ENCODE results near the gene KCNMB2.
A peak's percentile ranks its signal among the peaks of the same experiment; 100 is the strongest.
"Not testable (repeated sequence)": the region's sequence is repeated elsewhere in the genome, so short reads cannot be mapped to it uniquely, and the experiment has no call there.

KCNMB2 gene

DNA sequence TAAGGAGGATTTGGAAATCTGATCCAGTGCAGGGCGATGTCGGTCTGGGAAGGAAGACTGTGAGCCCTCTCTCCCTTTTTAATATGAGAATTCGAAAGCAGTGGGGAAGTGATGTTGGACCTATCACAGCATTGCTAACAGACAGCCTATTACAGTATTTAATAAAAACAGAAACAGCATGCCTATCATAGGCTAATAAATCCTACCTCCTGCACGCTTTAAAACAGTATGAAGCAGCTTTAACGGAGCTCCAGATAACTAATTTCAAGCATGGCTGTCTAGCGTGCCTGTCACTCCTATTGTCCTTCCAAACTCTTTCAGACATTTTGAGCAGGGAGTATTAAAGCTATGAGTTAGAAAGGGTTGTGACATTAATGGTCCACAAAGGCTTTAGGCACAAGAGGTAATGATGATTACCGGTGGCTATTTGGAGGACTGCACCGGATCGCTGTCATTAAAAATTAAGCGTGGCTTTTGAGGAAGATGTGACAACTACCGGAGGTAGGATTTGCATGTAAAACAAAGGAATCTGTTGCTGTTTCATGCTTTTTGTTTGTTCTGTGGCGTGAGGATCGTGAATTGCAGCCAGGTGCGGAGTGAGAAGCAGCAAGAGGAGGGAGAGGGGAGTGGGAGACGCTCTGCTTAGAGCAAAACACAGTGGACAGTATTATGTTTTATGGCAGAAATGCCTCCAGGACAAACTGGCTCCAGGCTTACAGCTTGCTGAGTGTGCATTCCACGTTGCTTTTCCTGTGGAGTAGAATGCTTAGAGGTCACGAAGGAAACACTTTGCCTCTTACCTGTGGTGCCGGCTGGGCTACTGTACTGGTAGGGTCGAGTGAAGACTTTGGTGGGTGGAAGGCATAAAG lies at the start of gene KCNMB2:
KCNMB2 (plus strand) TSS at position 226 of the 869 bp plus-strand sequence.
- intact Hi-C loops (cut with DNase I), result no loop called here
- DNase-seq, result peak in 2 of 42 donors; percentile 7 to 10

- intact Hi-C loops (cut with DNase I), result no loop called here
Measured at GRCh38 chr3:178486903-178487302, 49.3 kb upstream of the KCNMB2 start.

DNA sequence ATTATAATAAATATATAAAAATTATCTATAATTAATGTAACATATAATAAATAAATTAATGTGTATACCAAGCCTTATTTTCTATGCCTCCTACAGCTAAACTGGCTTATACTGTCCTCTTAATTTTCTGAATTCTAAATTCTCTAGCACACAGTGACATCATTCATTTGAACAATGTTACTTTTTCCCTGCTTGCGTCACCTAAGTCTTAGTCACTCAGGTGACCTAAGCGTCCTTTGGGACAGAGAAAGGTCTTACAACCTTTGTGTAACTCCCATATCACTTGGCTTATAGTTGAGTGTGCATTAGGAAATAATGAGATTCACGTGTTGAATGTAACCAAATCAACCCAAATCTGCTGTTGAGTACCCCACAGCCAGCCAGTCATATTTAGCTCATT lies 48.5 kb upstream of the KCNMB2 start:
- intact Hi-C loops (cut with DNase I), result no loop called here
- DNase-seq, result no peak

More at GRCh38 chr3:178486903-178487302, 49.3 kb upstream of the KCNMB2 start:
- no peak for DNase-seq

- intact Hi-C loops (cut with DNase I), result no loop called here
- DNase-seq, result no peak
Measured at GRCh38 chr3:178491751-178492150, 44.5 kb upstream of the KCNMB2 start.

GRCh38 chr3:178492491-178492890 lies 43.7 kb upstream of the KCNMB2 start:
- intact Hi-C loops (cut with DNase I), result no loop called here
- no peak for DNase-seq

DNA sequence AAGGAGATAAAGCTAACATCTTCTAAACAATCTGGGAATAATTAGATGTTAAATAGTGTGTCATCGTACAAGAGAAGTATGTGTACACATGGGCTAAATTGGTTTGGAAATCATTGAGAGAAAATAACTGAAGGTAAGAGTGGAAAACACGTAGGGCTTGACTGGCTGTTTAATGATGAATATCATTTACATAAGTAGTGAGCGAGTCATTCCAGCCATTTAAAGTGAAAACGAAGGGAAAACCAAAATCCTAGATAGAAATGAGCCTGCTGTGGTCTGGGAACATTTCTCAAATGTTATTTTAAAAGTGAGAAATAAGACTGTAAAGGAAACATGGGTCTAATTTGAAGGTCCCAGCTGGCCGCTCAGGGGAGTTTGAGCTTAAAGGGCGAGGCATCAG lies 41.9 kb upstream of the KCNMB2 start:
- intact Hi-C loops (cut with DNase I), result no loop called here
- no peak for DNase-seq

GRCh38 chr3:178496911-178497310 lies 39.3 kb upstream of the KCNMB2 start:
- DNase-seq, result no peak
- intact Hi-C loops (cut with DNase I), result no loop called here

- DNase-seq, result no peak
- intact Hi-C loops (cut with DNase I), result no loop called here
Measured at GRCh38 chr3:178498871-178499270, 37.4 kb upstream of the KCNMB2 start.

DNA sequence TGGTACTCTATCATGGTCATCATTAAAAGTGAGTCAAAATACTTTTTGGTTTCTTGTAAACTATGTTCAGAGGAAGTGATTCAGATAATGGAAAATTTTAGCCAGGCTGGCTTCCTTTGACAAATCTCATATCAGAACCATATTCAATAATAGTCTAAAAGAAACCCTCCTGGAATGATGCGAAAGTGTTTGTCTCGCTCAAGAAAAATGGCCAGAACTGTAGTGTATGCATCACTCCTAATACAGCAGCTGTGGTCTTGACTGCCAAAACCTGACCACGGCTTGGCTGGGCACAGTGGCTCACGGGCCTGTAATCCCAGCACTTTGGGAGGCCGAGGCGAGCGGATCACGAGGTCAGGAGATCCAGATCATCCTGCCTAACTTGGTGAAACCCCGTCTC lies 35.6 kb upstream of the KCNMB2 start:
- DNase-seq, result no peak
- intact Hi-C loops (cut with DNase I), result no loop called here

GRCh38 chr3:178504128-178504527 lies 32.1 kb upstream of the KCNMB2 start:
- intact Hi-C loops (cut with DNase I), result no loop called here
- DNase-seq, result no peak

DNA sequence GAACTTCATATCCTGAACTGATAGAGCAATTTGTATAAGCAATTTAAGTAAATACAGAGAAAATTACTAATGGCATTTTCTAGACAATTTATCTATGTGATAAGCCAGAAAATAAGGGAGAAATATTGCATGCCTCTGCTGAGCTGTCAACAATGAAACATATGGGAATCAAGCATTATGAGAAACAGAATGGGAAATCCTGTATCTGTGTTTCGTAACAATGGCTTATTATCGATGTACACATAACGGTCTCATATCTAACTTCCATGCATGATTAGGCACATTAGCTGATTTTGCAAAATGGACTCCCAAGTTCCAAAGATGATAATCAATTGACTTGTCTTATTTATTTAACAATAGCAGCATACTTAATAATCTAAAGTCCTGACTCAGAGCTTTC lies 30.4 kb upstream of the KCNMB2 start:
- intact Hi-C loops (cut with DNase I), result no loop called here
- no peak for DNase-seq

DNA sequence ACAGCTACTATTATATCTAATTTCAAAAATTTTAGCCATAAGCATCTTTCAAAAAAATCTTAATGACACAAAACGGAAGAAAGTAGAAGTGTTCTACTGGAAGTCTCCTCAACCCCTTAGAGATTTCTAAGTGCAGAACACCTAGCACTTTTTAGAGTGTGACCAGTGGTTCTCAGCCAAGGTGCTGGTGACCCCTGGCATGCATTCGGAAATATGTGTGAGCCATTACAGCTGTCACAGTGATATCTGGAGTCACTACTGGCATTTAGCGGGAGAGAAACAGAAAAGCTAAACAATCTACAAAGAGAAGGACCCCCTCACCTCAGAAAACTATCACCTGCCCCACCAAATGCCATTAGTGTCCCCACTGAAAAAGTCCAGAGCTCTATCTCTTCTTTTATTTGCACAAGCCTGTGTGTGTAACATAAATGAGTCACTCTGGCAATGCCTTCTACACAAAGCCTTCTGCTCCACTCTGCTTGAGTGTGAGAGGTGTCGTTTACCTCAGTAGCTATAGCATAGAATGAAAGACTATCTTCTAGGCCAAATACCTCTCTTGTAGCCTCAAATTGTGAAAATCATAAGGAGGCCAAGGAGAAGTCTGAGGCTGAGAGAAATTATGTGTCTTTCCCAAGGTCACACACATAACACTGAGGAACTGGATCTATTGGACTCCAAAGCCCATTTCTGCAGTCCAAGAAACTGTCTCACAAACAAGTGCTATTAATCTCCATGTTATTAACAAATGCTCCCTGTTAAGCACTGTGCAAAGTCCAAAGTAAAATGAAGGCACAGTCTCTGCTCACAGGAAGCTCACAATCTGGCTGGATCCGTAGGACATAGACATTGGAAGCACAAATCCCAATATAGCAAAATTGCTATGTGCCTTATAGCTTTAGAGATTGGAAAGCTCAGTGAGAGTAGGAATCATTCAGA lies 28.5 kb upstream of the KCNMB2 start:
- no peak for DNase-seq
- intact Hi-C loops (cut with DNase I), result no loop called here

- DNase-seq, result no peak
- intact Hi-C loops (cut with DNase I), result no loop called here
Measured at GRCh38 chr3:178508443-178508825, 27.8 kb upstream of the KCNMB2 start.

DNA sequence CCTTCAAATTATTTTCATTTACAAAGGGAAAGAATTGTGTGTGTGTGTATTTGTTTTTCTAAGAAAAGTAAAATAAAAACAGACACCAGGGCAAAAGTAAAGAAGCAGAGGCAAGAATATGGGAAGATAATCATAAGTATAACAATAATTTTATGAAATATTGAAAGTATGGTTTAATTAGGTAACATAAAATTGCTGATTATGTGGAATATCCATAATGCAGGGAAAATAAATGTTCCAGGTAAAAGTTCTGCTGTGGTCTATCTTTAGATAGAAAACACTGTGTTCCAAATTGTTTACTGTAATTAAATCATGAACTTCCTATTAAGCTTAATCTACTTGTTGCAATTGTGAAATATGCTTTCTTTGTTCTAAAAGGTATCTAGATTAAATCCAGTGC lies 25.7 kb upstream of the KCNMB2 start:
- intact Hi-C loops (cut with DNase I), result no loop called here
- no peak for DNase-seq

- intact Hi-C loops (cut with DNase I), result no loop called here
Measured at GRCh38 chr3:178512647-178513046, 23.6 kb upstream of the KCNMB2 start.

DNA sequence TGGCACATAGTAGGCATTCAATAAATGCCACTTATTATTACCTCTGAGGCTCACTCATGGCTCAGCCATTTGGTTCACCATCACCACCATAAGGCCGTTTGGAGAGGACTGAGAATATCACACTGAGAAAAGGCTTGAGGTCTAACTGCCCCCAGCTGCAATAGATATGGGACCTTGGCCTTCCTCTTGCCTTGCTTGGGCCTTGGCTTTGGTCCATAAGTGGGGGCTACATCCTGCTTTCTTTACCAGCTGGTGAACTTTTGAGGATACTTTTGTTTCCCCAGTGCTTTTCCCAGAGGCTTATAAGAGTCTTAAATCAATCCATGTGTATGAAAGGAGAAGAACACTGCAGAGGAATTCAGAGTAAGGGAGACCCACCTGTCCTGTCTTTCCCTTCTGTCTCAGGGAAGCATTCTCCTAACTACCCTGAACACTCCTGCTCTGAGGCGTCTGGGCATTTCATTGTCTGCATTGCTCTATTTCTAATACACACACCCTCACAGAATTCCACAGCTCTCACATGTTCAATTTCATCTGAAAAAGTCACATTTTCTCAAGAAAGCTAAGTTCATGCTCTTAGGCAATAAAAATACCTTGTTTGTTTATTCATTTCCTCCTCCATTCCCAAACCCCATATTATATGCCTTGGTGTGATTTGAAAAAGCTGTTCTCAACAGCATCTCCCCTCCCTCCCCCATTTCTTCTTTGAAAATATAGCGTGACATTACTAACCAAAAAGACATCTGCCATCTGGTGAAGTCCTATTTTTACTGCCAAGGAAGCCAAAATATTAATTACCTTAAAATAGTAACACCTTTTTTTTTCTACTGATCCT lies 22.5 kb upstream of the KCNMB2 start:
- intact Hi-C loops (cut with DNase I), result no loop called here
- DNase-seq, result no peak

More at GRCh38 chr3:178512647-178513046, 23.6 kb upstream of the KCNMB2 start:
- no peak for DNase-seq

- DNase-seq, result no peak
- intact Hi-C loops (cut with DNase I), result no loop called here
Measured at GRCh38 chr3:178514401-178514800, 21.8 kb upstream of the KCNMB2 start.

- DNase-seq; intact Hi-C loops (cut with DNase I): not testable (repeated sequence)
Measured at GRCh38 chr3:178515076-178515744, 21.0 kb upstream of the KCNMB2 start.

Measured in head of caudate nucleus (tissue), 42 donors.